ENCODE results near the gene ORC5.

DNA sequence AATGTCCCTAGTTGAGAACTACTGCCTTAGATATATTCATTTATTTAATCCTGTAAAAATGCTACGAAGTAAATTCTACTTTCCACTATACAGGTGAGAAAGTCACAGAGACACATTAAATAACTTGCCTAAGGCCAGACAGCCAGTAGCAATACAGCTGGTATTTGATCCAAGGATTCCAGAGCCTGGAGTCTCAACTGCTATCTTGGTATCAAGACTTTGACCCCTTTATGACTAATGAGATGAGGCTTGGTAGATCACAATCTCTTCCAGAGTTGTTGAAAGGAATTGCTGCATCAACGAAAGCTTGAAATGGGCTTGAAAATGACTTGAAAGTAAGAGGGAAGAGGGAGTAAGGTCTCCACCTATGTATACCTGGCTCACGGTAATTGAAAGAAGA, 83.3 kb downstream of the ORC5 start:
- TF ChIP-seq, protein P1, sequence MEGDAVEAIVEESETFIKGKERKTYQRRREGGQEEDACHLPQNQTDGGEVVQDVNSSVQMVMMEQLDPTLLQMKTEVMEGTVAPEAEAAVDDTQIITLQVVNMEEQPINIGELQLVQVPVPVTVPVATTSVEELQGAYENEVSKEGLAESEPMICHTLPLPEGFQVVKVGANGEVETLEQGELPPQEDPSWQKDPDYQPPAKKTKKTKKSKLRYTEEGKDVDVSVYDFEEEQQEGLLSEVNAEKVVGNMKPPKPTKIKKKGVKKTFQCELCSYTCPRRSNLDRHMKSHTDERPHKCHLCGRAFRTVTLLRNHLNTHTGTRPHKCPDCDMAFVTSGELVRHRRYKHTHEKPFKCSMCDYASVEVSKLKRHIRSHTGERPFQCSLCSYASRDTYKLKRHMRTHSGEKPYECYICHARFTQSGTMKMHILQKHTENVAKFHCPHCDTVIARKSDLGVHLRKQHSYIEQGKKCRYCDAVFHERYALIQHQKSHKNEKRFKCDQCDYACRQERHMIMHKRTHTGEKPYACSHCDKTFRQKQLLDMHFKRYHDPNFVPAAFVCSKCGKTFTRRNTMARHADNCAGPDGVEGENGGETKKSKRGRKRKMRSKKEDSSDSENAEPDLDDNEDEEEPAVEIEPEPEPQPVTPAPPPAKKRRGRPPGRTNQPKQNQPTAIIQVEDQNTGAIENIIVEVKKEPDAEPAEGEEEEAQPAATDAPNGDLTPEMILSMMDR (conservative IDR thresholded peaks at IDR 0.05; ENCODE audit: low read length) = no peak
- no peak for TF ChIP-seq EZH2phosphoT487 (IDR thresholded peaks at IDR 0.05; ENCODE audit: borderline replicate concordance, low read depth, low read length)

All from OCI-LY7 (cell line).